Stimulated activated CD4-positive, alpha-beta T cell treated with anti-CD3 and anti-CD28 coated beads, Interleukin-1b, Interleukin-23, amount 100 ng/mL, for 24 hours (primary cell): ENCODE results near the gene ELOVL6.
"Not testable (repeated sequence)": the region's sequence is repeated elsewhere in the genome, so short reads cannot be mapped to it uniquely, and the experiment has no call there.

Experiments used
- DNase-seq, 4 experiments: peaks; one replicate each; pipeline ENCODE4 v3.0.0-alpha.2; 2020; ENCODE audit warnings: low read depth in 4 of 4, low spot score in 1 of 4

Gene ELOVL6

GRCh38 chr4:110039164-110039563 is 159.3 kb downstream of the ELOVL6 start:
- DNase-seq = not testable (repeated sequence)

DNA sequence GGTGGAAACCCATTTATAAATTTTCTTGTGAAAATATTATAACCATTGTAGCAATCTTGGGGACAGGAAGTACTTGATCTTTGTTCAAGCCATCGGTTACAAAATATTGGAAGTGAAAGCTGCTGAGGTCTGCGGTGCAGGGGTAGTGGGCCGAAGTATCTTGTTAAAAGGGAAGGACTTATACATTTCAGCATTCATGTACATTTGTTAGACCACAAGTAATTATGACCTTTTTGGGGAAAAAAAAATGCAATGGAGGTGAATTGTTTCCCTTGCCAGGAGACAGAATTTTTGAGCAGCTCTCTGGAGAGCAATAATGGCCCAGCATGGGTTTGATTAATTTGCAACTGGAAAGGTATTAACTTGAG is 164.4 kb downstream of the ELOVL6 start:
- DNase-seq = no peak

- DNase-seq = no peak
Measured at GRCh38 chr4:110033355-110034025, 164.9 kb downstream of the ELOVL6 start.

DNA sequence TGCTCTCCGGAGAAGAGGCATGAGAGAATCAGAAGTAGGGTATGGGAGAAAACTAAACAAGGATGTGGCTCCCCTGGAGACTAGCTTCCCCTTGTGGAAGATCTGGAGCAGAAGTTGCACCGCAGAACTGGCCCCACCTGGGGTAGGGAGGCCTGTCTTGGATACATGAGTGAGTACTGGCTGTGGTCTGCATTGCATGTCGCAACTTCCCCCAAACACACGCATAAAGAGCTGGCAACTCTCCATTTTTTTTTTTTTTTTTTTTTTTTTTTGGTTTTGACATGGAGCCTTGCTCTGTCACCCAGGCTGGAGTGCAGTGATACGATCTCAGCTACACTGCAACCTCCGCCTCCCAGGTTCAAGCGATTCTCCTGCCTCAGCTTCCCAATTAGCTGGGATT is 165.8 kb downstream of the ELOVL6 start:
- DNase-seq = no peak

GRCh38 chr4:110025718-110026117 is 172.7 kb downstream of the ELOVL6 start:
- DNase-seq = no peak

- no peak for DNase-seq
Measured at GRCh38 chr4:110025056-110025455, 173.4 kb downstream of the ELOVL6 start.

GRCh38 chr4:110022457-110022856 is 176.0 kb downstream of the ELOVL6 start:
- DNase-seq = no peak

DNA sequence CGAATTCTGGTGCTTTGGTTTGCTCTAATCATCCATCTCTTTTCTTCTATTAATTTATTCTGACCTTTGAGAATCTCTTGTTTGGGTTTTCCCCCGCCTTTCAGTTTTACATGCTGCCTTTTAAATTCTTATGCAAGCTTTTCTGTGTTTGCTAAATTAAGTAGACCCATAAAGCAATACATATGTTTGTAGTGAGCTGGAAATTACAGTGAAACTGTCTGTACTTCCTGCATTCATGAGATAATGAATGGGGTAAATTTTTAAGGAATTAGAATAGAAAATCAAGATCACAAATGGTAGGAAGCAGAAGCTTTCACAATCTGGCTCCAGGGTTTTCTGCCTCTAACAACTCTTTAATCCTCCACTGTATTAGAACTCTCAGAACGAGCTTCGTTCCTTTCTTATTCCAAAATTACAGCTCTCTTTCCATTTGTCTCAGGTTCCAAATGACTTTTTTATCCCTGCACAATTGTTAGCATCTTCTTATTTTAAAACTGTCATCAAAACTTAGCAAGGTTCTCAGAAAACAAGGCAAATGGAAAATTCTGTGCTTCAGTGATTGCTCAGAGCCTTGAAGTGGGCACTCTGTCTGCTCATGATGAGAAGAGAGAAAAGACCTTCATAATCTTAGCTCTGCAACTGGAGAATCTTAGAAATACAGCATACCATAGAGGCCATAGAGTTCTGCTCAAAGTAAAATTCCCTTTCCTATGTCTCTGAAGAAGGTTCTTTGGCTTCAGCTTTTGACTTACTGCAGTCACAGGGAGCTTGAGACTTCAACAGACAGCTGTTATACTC is 177.6 kb downstream of the ELOVL6 start:
- DNase-seq = no peak

DNA sequence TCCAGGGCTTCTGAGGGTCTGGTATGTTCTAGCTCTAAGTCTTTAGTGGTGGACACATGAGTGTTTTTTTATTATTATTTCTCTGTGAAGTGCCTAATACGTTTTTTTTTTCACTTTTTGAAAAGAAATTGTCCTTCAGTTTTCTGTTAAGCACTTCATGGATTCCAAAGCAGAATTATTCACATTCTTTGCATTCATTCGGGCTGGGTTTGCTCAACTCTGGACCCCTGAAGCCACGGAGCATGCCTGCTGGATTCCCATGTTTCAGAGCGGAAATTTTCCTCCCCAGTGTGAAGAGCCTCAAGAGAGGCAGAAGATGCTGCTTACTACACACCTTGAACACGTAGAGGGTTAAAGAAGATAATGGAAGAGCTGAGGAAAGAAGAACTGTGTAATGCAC is 178.3 kb downstream of the ELOVL6 start:
- DNase-seq = no peak

DNA sequence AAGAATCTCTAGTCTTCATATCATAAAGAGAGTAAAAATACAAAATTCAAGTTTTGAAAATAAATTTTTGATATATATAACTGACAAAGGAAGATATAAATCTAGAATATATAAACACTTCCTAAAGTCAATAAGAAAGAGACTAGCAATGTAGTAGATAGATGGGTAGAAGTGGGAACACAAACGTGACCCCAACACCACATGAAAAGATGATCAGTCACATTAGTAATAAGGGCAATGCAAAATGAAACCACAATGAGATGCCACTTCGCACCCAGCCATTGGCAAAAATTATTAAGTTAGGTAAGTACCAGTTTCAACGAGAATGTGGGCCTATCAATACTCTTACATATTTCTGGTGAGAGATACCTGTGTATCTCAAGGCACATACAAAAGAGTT is 179.3 kb downstream of the ELOVL6 start:
- no peak for DNase-seq

DNA sequence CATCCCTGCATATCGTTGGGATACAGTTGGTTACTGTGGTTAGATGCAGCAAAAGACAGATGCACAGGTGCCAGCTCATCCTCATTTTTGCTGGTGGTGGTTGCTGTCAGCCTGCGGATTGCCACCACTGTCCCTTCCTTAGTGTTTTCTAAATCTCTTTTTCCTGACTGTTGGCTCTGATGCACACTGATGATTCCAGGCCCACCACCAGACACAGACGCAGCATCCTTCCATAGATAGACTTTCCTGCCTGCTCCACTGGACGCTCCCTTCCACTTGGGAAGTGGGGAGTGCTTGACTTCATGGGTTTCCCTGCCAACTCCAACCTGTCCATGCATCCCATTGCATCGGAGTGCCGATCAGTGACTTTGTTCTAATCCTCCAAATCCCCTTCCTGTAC is 184.2 kb downstream of the ELOVL6 start:
- DNase-seq = no peak

DNA sequence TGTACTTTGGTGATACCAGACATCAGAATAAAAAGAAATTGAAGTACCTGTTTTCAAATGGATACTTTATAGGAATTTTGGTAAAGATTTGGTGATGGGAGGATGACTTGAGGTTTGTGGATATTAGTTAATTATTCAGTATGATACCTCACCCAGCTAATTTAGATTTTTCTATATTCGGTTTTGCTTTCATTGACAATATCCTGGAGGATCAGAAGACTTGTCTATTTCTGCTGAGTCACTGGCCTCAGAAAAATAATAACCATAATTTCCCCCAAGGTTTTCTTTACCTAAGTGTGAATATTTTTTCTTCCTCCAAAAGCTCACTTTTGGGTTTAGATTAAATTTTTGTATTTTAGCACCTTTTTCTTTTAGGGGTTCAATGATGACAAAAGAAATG is 185.5 kb downstream of the ELOVL6 start:
- no peak for DNase-seq

GRCh38 chr4:110010797-110011196 is 187.6 kb downstream of the ELOVL6 start:
- DNase-seq = no peak

DNA sequence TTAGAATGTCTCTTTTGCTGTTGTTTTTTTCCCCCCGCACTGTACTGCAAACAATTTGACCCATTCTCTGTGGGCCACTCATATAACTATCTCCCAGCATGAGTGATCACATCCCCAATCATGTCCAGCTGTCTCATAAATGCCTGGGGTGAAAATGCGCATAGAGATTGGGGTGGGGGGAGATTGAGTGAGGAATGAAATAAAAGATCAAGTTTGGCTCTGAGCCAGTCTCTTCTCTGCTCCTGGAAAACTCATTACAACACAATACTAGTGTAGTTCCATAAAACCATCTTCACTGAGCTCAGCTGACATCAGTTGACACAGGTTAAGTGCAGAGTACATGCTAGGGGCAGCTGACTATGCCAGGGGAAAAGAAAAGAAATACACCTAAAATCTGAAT is 188.9 kb downstream of the ELOVL6 start:
- DNase-seq = no peak

- DNase-seq = no peak
Measured at GRCh38 chr4:110008540-110008939, 189.9 kb downstream of the ELOVL6 start.

DNA sequence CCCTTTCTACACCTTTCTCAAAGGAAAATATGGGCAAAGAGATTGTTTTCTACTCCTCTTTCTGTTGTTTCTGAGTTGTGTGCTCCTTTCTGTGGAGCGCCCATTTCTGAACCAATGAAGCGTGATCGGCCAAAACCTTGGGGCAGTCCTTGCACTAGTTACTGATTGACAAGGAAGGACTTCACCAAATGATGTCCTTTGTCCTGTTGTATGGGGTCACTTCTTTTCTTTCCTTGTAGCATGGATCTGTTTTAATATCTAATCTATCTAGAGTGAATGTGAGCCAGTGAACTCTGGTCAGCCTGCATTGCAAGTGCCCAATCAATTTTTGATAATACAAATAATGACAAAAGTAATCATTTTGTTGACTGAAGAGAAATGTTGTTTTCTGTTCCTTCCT is 191.2 kb downstream of the ELOVL6 start:
- DNase-seq = no peak

GRCh38 chr4:110005461-110006056 is 192.9 kb downstream of the ELOVL6 start:
- no peak for DNase-seq

DNA sequence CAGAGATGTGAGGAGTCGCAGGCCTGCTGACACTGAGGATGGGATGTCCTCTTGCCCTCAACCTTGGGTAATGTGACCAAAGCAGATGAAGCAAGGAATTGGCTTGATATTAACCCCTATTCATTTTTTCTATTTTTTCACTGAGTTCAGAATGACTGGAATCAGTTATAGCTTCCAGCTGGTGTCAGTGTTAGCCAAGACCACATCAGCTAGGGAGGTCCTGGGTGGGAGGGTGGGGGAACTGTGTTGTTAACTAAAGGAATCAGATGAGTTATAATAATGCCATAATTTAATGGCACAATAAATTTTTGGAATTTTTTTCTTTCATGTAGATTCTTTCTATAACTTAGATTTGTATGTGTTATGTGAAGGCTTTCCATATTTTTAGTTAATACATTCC is 193.9 kb downstream of the ELOVL6 start:
- DNase-seq = no peak

DNA sequence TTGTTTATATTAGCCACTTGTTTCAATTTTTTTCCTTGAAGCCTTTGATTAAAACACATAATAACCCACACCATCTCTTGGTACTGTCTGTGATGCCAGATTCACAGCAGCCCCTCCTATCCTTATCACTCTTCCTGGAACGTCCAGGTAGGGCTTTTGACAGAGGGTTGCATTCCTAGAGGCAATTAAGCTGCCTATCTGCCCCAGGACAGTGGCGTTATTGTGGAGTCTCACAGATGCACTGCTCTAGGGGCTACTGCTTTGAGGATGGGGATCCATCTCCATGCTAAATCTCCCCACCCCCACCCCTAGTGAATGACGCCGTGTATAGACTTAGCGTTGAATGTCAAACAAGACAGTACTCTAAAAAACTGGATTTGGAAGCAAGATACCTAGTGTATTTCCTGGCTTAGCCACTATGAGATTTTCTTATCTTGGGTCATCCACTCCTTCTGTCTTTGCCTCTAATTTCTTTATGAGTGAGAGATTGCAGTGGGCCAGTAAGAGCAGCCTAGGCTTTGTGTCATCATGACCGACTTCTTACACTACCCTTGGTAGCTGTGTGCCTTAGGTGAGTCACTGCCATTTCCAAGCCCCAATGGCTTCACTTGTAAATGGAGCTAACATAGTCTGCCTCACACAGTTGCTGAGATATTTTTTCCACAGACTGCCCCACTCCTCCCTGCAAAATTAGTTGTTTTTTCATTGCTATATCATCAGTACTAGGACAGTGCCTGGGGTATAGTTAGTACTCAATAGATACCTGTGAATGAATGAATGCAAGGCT is 194.8 kb downstream of the ELOVL6 start:
- DNase-seq = no peak

DNA sequence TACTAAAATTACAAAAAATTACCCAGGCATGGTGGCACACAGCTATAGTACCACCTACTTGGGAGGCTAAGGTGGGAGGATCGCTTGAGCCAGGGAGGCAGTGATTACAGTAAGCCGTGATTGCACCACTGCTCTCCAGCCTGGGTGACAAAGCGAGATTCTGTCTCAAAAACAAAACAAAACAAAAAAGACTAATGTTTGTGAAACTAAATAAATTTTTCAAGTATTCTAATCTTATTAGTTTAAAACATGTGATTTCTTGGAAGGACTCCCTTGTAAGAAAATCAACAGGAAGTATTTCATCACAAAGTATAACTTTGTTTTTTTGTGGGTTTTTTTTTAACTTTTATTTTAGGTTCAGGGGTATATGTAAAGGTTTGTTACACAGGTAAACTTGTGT is 196.1 kb downstream of the ELOVL6 start:
- no peak for DNase-seq

GRCh38 chr4:109999585-109999912 is 198.9 kb downstream of the ELOVL6 start:
- no peak for DNase-seq
